Thoracic aorta (tissue), 2 donors: Measurements from ENCODE around the gene CATSPERE. TPM values are rescaled to one million over a fixed set of nuclear protein-coding genes. Genes with fewer than 3 reads are reported as not detected.
"Not testable (repeated sequence)": the region's sequence is repeated elsewhere in the genome, so short reads cannot be mapped to it uniquely, and the experiment has no call there.

Experiments
- ATAC-seq: fragments of 150-250 bp; one replicate; pipeline ENCODE4 v1.8.0; 2017; ENCODE audit warnings: low read depth; ENCODE audit not compliant: insufficient number of reproducible peaks, low FRiP score
- DNase-seq: peaks from one replicate; pipeline ENCODE4 v3.0.0-alpha.2; 2020; ENCODE audit warnings: low spot score
- H3K27ac ChIP-seq, 2 donors: fragments of 200-600 bp; sonication (generic); 1 replicate in 1 of 2; 2 replicates in 1 of 2; pipeline ENCODE4 v1.5.1; 2016; ENCODE audit warnings: mild to moderate bottlenecking in 2 of 2, moderate library complexity in 2 of 2
- H3K27me3 ChIP-seq: fragments of 200-600 bp; sonication (generic); replicated peaks from 2 replicates; pipeline ENCODE4 v1.6.0; 2016; ENCODE audit warnings: mild to moderate bottlenecking; ENCODE audit not compliant: insufficient read depth
- H3K36me3 ChIP-seq: fragments of 200-600 bp; sonication (generic); one replicate; pipeline ENCODE4 v1.5.1; 2016
- H3K4me1 ChIP-seq, 2 donors: fragments of 200-600 bp; sonication (generic); 1 replicate in 1 of 2; 2 replicates in 1 of 2; pipeline versions ENCODE4 v1.5.1 to v1.6.0; 2016; ENCODE audit warnings: low read depth in 2 of 2, mild to moderate bottlenecking in 1 of 2; ENCODE audit not compliant: control insufficient read depth in 1 of 2
- H3K4me3 ChIP-seq: fragments of 200-600 bp; sonication (generic); 2 replicates; pipeline ENCODE4 v1.5.1; 2016; ENCODE audit warnings: mild to moderate bottlenecking
- H3K9me3 ChIP-seq: fragments of 200-600 bp; sonication (generic); 2 replicates; pipeline ENCODE4 v1.5.1; 2016
- total RNA-seq, 2 donors: library from RNA; depleted of rRNA; stranded (reverse); fragments of >200 nt; gene quantifications; one replicate each; pipeline versions ENCODE4 v1.1.0 to v1.2.3, GENCODE V29; 2016
- TF ChIP-seq, protein P1 (sequence below): fragments of 200-600 bp; sonication (generic); IDR thresholded peaks from one replicate; pipeline ENCODE4 v1.5.1; 2019; ENCODE audit warnings: antibody characterized with exemption

Gene CATSPERE
- total RNA-seq, 2 donors from 2014 or later = 0.14 to 1.3 TPM

DNA sequence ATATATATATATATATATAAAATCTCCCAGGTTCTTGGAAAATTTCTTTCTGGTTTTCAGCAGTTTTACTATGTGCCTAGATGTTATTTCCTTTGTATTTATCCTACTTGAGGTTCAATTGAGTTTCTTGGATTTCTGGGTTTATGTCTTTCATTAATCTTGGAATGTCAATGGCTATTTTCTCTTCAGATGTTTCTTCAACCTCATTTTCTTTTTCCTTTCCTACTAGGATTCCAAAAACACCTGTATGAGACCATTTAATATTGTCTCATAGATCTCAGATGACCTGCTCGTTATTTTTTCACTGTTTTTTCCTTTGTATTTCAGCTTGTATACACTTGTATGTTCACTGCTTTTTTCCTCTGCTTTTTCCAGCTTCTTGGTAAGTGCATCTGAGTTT, 96.5 kb downstream of the CATSPERE start:
- ATAC-seq (no peak), DNase-seq (no peak)
- TF ChIP-seq, protein P1, sequence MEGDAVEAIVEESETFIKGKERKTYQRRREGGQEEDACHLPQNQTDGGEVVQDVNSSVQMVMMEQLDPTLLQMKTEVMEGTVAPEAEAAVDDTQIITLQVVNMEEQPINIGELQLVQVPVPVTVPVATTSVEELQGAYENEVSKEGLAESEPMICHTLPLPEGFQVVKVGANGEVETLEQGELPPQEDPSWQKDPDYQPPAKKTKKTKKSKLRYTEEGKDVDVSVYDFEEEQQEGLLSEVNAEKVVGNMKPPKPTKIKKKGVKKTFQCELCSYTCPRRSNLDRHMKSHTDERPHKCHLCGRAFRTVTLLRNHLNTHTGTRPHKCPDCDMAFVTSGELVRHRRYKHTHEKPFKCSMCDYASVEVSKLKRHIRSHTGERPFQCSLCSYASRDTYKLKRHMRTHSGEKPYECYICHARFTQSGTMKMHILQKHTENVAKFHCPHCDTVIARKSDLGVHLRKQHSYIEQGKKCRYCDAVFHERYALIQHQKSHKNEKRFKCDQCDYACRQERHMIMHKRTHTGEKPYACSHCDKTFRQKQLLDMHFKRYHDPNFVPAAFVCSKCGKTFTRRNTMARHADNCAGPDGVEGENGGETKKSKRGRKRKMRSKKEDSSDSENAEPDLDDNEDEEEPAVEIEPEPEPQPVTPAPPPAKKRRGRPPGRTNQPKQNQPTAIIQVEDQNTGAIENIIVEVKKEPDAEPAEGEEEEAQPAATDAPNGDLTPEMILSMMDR = no peak
- Histone ChIP-seq H3K27ac (no peak overlapping the region), H3K4me1 (no peaks in the 10 kb centered on the region), H3K4me3 (no peak overlapping the region), H3K27me3 (no peaks in the 10 kb centered on the region), H3K36me3 (no peaks in the 10 kb centered on the region), H3K9me3 (peaks cover 4% of the 10 kb centered on the region)

GRCh38 chr1:244559561-244559960, 98.5 kb downstream of the CATSPERE start:
- Histone ChIP-seq H3K27me3 (no peaks in the 10 kb centered on the region), H3K4me1 (no peaks in the 10 kb centered on the region), H3K36me3 (no peaks in the 10 kb centered on the region), H3K9me3 (peaks cover 4% of the 10 kb centered on the region), H3K4me3 (no peak overlapping the region), H3K27ac (no peak overlapping the region)
- DNase-seq (no peak), ATAC-seq (no peak)
- TF ChIP-seq, protein P1 = no peak

GRCh38 chr1:244562877-244563276, 101.8 kb downstream of the CATSPERE start:
- not testable (repeated sequence) for H3K4me1 ChIP-seq, H3K27ac ChIP-seq, H3K27me3 ChIP-seq, ATAC-seq, H3K36me3 ChIP-seq, DNase-seq, H3K4me3 ChIP-seq, H3K9me3 ChIP-seq

GRCh38 chr1:244573768-244574167, 112.7 kb downstream of the CATSPERE start:
- ATAC-seq (no peak), DNase-seq (no peak)
- H3K27ac ChIP-seq = no peak overlapping the region
- no peak overlapping the region for H3K4me3 ChIP-seq
- H3K27me3 ChIP-seq = no peaks in the 10 kb centered on the region
- H3K4me1 ChIP-seq = no peaks in the 10 kb centered on the region
- TF ChIP-seq, protein P1 = no peak
- H3K9me3 ChIP-seq = peaks cover 47% of the 10 kb centered on the region
- H3K36me3 ChIP-seq = no peaks in the 10 kb centered on the region

GRCh38 chr1:244576259-244576892, 115.3 kb downstream of the CATSPERE start:
- Histone ChIP-seq H3K27me3 (no peaks in the 10 kb centered on the region), H3K4me3 (no peak overlapping the region), H3K27ac (no peak overlapping the region), H3K9me3 (peaks cover 47% of the 10 kb centered on the region), H3K4me1 (no peaks in the 10 kb centered on the region), H3K36me3 (no peaks in the 10 kb centered on the region)
- no peak for ATAC-seq
- TF ChIP-seq, protein P1 = no peak
- no peak for DNase-seq

DNA sequence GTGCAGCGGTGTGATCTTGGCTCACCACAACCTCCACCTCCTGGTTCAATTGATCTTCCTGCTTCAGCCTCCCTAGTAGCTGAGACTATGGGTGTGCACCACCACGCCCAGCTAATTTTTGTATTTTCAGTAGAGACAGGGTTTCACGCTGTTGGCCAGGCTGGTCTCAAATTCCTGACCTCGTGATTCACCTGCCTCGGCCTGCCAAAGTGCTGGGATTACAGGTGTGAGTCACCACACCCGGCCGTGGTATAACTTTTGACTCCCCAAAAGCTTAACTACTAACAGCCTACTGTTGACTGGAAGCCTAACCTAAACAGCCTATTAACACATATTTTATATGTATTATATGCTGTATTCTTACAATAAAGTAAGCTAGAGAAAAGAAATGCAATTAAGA, 117.1 kb downstream of the CATSPERE start:
- not testable (repeated sequence) for DNase-seq, H3K36me3 ChIP-seq, H3K27me3 ChIP-seq, ATAC-seq, H3K4me3 ChIP-seq, H3K4me1 ChIP-seq, H3K27ac ChIP-seq
- H3K9me3 ChIP-seq = peaks cover 43% of the 10 kb centered on the region
